Left renal cortex interstitium (tissue), 4 donors: ENCODE results near the gene PLAC1. TPM values are rescaled to one million over a fixed set of nuclear protein-coding genes. Genes with fewer than 3 reads are reported as not detected.
A peak's percentile ranks its signal among the peaks of the same experiment; 100 is the strongest.

Source experiments
- DNase-seq, 4 donors: peaks; one replicate each; pipeline ENCODE4 v3.0.0-alpha.2; 2013; ENCODE audit warnings: low read depth in 4 of 4, low spot score in 2 of 4, missing footprints in 1 of 4
- polyA plus RNA-seq, 4 donors: library from polyadenylated mRNA; unstranded; fragments of 120-200 nt; gene quantifications; one replicate each; pipeline ENCODE4 v1.2.1, GENCODE V29; 2013; ENCODE audit not compliant: insufficient read length in 4 of 4

Gene PLAC1
- polyA plus RNA-seq, 4 donors, result 4.7 to 6.6 (median 5.6) TPM

DNA sequence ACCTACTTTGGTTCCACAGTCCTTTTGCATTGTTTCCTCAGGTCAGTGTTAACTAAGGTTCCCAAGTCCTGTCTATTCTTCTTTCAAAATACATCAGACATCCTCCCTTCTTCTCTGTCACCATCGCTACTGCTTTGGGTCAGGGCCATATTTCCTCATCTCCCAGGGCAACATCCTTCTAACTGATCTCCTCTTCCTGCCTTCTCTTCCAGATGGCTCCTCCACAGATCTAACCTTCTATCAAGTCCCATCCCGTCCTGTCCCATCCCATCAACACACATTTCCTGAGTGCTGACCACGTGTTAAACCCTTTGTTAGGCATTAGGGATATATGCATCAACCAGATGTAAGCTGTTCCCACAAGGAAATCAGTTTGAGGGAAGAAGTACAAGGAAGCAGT, 25.9 kb downstream of the PLAC1 start:
- DNase-seq, result no peak

DNA sequence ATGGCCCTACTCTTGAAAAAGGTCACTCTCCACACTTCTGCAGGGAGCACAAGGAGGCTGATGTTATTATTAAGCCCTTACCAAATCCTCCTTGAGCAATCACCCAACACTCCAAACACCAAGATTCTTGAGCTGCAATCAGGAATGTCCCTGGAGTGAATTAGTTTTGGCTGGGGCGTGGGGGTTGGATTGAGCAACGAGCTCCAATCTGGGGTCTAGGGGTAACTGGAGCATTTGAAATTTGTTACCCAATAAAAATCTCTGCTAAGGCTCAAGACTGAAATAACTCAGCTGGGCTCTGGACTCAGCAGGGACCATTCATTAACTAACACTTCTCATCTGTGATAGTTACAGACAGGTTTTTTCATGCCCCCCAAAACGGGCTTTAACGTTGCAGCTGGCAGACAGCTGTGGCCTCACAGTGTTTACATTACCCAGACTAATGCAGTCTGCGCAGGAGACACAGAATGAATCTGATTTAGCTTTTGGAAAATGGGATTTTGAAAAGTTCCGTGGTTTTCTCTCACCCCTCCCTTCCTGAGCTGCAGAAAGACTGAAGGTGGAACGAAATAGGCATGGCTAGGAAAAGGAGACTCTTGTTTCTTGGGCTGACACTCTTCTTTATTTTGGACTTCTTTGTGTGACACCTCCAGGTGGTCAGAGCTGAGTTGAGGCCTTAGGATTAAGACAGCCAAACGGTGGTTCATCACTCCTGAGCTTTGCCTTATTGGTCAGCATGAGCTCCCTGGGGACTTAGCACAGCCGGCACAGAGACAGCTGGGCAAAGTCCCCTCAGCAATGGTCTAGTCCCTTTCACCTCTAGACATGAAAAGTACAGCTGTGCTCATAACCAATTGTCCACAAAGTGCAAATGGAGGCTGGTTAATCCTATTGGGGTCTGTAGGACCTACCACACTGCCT, 26.6 kb downstream of the PLAC1 start:
- DNase-seq, result no peak

DNA sequence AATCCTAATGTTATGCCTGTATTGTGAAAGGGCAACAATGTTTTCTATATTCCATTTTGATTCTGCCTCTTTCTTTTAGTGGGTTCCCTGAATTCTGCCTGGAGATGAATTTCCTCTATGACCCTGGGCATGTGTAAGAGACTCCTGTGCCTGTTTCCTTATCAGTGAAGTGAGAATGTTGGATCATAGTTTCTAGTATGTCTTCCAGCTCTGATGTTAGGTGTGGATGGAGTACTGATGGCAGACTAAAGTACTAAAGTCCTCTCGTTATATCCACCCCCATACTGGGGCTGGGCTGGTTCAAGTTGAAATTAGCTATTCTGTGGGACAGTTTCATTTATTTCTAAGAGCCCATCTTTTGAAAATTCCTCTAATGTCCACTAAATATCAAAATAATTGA, 29.6 kb downstream of the PLAC1 start:
- DNase-seq, result no peak

DNA sequence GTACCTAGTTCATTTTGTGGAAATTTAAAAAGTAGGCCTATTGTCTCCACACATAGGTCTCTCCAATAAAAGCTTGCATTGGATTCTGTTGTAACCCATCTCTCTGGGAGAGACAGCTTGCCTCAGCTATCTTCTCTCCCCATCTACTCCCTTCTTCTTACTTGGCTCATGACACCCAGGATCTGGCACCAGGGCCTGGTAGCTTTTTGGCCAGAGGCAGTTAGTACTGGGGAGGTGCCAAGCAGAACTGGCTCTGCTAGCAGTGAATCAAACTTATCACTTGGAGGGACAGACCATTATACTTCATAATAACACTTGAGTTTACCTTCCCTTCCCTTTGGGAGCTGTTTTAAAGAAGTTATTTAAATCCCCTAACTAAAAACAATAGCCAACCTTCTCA, 31.8 kb downstream of the PLAC1 start:
- DNase-seq, result no peak

DNA sequence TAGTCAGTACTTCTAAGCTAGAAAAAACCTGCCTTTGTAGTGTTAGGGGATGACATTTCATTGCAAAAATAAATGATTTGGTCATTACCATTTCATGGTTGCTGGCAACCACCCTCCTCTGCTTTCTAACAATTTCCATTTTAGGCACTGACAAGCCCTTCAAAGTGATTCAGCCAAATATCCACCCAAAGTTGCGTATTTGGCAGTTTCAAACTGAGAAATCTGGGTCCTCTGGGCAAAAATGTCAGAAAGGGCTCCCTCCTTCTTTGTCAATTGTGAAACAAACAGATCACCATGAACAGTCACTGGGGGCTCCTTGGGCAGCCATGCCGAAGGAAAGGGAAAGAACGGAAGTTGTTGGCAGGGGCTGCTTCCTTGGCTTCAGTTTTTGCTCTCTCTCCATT, 33.0 kb downstream of the PLAC1 start:
- no peak for DNase-seq

DNA sequence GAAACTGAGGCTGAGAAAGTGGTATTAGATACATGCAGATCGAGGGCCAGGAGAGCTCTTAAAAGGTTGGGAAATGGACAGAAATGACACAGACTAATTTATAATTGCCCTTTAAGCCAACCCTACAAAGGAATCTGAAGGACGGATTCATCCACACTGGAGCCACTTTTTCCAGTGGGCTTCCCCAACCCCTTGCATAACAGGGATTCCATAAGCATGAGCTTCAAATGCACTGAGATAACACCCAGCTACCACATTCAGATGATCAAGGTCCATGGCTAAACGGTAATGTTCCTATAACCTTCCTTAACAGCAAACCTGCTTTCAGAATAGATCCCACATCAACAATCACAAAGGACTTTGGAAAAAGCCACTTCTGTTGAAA, 34.2 kb downstream of the PLAC1 start:
- no peak for DNase-seq

DNA sequence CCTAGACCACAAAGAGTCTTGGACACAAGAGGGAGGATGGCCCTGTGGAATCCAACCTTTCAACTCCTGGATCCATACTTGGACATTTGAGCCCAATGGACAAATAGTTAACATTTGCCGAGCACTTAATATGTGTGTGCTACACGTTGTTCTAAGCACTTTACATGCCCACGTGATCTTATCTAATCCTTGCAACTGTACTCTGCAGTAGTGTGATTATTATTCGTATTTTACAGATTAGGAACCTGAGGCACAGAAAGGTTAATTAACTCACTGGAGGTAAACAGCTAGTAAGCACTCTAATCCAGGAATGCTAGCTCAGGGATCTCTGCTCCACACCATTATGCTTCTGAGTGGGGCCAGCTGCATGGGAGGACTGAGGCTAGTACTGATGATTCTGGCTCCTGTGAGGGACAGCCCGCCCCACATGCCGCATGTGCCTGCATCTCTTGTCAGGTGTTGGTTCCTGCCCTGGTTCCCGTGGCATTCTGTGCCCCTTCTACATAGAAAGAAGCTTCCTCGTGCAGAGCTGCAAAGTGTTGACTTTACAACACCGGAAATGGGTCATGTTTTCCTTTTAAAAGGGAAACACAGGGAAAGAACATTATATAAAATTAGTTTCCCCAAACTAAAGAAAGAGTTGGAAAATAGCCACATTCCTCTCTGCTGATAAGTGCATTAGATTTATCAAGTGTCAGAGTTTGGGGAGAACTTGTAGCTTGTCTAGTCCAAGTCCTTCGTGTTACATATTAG, 34.8 kb downstream of the PLAC1 start:
- DNase-seq, result no peak

DNA sequence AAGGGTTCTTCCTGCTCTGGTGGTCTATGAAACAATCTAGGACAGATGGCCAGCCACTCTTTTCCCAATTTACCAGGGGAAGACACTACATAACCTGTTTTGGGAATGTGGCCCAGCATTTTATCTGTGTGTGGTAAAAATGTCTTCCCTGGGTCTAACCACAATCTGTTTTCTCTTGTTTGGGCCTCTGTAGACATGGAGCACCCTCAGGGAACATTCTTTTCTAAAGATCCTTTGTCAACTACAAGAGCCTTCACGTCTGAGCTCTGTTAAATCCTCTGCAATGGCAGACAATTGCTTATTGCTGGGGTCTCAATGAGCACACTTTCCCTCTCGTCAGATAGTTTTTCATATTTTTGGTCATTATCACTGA, 35.5 kb downstream of the PLAC1 start:
- DNase-seq, result no peak

DNA sequence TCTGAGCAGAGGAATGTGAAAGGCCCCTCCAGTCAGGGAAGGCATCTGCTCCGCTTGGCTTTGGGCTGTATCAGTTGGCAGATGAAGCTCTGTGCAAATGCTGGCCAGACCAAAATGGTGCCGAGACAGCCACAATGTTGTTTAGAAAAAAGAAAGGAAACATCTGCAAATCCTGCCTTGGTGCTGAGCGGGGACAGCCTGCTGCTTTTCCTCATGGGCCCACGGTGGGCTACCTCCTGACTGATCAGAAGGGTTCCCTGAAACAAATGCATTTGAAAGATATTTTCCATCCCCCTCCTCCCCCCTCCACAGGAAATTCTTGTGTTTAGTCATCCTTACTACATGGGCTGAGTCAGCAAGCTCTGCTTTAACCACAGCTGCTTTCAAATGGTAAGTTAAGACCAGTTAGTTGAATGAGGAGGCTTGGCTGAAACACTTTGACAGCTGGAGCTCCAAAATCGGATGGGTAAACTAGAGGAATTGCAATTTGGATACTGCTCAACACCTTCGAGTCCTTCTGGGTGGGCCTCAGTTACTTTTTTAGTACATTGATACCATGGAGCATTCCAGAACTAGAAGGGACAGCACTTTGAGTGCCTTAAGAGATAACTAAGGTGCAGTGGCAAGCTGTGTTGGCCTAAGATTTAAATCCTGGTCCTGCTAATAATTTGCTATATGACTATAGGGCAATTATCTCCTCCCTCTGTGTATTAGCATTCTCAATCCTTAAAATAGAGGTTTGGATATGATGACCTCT, 36.0 kb downstream of the PLAC1 start:
- peak in 1 of 4 donors; percentile 40 for DNase-seq

DNA sequence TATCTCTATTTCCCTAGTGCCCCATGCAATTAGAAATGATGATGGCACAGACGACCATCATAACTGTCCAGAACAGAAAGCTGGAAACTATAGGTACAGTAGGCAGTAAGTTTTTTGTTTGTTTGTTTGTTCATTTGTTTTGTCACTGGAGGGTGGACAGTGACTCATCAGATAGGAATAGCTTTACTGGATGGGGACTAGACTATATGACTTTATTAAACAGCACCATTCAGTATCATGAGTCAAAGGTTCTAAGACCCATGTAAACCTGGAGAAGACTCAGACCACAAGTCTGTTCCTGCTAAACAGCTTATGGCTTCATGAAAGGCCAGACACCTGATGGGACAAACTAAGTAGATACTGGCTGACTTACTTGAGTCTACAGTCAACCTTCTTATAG, 38.4 kb downstream of the PLAC1 start:
- no peak for DNase-seq

DNA sequence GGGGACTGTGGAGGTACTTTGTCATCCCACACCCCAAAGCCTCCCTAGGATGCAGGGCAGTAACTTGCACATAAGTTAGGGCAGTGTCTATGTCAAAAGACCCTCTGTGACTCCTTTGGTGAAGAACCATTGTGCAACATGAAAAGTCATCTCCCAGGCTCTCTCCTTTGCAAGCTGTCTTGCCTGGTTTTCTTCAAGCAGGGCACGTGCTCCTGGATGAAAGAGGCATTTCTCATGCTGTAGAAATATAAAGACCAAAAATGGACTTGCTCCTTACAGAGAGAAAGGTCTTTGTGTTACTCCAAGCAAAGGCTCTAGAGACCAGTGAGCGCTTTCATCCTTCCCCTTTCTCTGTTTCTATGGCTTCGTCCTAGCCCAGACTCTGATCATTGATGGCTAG, 44.9 kb downstream of the PLAC1 start:
- no peak for DNase-seq

DNA sequence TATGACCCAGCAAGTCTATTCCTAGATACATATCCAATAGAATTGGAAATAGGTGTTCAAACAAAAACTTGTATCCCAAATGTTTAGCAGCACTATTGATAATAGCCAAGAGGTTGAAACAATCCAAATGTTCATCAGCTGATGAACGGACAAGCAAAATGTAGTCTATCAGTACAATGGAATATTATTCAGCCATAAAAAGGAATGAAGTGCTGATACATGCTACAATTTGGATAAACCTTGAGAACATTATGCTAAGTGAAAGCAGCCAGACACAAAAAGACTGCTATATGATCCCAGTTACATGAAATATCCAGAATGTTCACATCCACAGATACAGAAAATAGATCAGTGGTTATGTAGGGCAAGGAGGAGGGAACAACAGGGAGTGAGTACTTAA, 50.1 kb downstream of the PLAC1 start:
- DNase-seq, result no peak

DNA sequence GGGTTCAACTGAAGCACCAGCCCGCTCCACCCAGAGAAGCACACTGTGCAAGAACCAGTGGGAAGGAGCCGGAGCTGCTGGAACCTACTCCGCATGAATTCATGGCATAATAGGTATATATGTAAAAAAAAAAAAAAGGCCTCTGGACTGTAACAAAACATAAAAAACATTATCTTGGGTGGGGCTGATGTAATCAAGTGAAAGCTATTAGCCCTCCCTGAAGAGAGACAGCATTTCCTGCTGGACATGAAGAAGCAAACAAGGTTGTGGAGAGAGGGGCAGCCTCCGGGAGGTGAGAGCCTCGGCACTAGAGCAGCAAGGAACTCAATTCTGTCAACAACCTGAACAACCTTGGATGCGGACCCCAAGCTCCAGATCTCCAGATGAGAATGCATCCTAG, 50.7 kb downstream of the PLAC1 start:
- DNase-seq, result no peak

DNA sequence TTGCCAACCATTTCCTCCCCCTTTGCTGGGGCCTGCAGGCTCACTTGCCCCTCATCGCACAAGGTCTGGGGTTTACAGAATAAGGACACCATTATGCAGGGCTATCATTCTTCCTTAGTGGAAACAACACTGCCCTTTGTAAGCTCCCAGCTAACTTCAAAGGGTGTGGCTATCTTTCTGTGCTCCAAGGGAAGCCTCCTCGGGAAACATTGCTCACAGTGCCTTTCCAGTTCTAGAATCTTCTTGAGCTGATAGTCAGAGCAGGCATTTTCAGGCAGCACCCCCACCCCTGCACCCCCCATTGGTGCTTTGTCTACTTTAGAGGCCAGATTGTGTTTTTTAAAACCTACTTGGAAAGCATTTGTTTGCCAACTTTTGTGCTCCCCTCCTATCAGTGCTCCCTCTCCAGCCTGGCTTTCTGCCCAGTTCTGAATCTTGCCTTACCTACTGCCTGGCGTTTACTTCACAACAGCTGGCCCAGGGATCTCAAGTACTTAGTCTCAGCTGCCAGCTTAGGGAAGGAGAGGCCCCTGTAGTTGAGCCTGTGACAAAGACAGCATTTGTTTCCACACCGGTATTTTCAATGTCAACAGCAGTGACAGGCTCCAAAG, 53.5 kb downstream of the PLAC1 start:
- DNase-seq, result no peak

DNA sequence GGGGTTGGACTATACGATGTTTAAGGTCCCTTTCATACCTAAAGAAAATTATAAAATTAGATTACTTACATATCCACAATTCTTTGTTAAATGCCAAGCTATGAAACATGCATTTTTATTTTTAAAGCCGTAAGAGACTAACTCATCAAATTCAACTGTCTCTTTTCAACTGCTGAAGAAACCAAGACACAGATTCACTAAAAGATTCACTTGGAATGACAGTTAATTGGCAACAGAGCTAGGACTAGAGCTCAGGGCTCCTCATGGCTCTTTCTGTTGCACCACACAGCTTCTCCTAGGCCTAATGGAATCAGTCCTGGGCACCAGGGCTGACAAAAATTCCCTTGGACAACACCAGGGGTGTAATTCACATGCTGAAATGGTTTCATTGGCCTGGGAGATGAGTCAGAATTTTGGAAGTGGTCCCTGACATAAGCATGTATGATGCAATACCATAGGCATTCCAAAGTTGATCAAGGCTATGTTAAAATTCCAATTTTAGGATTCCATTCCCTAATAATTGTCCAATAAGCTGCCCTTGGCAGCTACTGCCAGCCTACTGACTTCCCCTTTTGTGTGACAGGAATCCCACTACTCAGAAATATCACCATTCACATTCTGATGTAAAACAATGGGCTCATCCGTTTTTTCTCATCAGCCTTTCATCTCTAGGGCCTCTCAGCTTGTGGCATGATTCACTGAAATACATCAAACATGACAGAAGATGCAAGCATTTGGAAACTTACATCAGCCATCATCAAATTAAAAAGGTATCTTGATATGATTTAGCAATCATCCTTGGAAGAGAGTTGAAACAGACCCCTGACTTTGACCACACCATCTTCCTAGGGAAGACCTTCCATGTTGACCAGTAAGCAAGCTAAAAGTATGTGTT, 54.2 kb downstream of the PLAC1 start:
- no peak for DNase-seq

DNA sequence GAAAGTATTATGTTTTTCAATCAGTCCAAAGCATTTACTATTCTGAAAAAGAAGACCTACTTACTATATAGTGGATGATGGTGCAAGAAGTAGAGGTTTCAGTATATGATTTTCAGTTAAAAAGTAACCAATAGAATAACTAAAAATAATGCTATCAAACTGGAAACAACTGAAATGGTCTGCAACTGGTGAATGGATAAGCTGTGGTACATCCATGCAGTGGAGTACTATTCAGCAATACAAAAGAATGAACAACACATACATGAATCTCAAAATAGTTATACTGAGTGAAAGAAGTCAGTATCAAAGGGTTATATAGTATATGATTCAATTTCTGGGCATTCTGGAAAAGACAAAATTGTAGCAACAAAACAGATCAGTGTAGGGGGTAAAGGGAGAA, 55.9 kb downstream of the PLAC1 start:
- DNase-seq, result no peak

DNA sequence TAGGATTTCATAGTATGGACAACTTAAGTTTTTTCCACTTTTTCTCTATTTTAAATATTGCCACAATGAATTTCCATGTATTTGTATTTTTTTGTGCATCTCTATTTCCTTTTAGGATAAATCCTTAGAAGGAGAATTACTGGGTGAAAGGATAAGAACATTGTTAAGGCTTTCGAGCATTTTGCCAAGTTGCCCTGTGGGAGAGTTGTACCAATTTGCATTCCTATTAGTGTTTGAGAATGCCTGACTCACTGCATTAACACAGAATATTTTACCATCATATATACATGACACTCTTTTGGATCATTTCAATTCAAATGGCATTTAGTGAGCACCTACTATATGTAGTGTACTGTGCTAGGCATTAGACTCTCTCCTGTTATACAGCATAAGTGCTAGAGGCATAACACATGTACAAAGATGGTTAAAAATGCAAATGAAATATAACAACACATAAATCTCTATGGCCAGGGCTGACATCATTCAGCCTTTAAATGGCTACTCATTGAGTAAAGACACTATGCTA, 57.0 kb downstream of the PLAC1 start:
- no peak for DNase-seq

DNA sequence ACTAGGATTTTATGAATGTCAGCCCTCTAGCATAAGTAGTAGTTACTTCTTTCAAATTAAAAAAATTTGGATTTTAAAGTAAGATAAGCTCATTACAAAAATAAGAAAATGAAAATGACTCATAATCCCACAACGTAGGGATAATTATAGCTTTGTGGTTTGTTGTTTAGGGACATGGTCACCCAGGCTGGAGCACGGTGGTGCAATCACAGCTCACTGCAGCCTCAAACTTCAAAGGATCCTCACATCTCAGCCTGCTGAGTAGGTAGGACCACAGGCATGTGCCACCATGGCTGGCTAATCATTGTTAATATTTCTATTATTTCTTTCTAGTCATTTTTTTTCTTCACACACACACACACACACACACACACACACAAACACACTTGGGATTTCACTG, 57.6 kb downstream of the PLAC1 start:
- DNase-seq, result no peak

DNA sequence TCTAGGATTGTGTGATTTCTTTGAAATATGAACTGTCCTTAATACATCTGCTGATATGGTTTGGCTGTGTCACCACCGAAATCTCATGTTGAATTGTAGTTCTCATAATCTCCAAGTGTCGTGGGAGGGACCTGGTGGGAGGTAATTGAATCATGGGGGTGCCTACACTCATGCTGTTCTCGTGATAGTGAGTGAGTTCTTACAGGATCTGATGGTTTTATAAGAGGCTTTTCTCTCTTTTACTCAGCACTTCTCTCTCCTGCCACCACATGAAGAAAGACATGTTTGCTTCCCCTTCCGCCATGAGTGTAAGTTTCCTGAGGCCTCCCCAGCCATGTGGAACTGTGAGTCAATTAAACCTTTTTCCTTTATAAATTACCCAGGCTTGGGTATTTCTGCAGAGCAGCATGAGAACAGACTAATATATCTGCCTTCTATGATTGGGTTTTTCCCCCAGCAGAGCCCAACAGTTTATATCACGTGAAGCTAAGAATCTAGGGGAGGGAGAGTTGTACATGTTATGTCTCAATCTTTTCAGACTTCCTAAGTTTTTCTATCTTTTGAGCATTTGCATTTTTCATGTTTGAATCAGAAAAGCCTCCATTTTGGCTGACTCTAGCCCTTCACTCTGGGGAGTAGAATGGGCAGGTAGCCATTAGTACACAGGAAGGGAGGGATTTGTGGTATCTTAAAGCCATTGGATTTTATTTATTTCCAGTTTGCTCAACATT, 58.9 kb downstream of the PLAC1 start:
- DNase-seq, result no peak
